CD14-positive monocyte (primary cell): ENCODE data around the gene KIAA0232. TPM values are rescaled to one million over a fixed set of nuclear protein-coding genes. Genes with fewer than 3 reads are reported as not detected.
A peak's percentile ranks its signal among the peaks of the same experiment; 100 is the strongest.

Experiments used
- DNase-seq, 3 donors: peaks; one replicate each; pipeline ENCODE4 v3.0.0-alpha.2; 2011 to 2022
- H2AFZ ChIP-seq: 2 replicates; pipeline ENCODE4 v1.6.0; 2012; ENCODE audit warnings: mild to moderate bottlenecking, low read depth, low read length, inconsistent platforms; ENCODE audit not compliant: insufficient read depth, poor library complexity, severe bottlenecking
- H3K27ac ChIP-seq, 2 donors: 1 replicate in 1 of 2; 2 replicates in 1 of 2; pipeline ENCODE4 v1.5.1; 2012 to 2013; ENCODE audit warnings: low read length in 2 of 2, control low read depth in 1 of 2, inconsistent platforms in 1 of 2, low read depth in 1 of 2, mild to moderate bottlenecking in 1 of 2
- H3K27me3 ChIP-seq, 2 donors: one replicate each; pipeline versions ENCODE4 v1.6.0 to v1.6.1; 2011 to 2013; ENCODE audit warnings: low read length in 2 of 2; ENCODE audit not compliant: control insufficient read depth in 2 of 2, insufficient read depth in 2 of 2
- H3K36me3 ChIP-seq, 2 donors: replicated peaks in 1 of 2; 1 replicate in 1 of 2; 2 replicates in 1 of 2; pipeline versions ENCODE4 v1.5.1 to v1.6.1; 2012 to 2013; ENCODE audit warnings: low read length in 2 of 2, control low read depth in 1 of 2, inconsistent platforms in 1 of 2, mild to moderate bottlenecking in 1 of 2; ENCODE audit not compliant: insufficient read depth in 2 of 2, control insufficient read depth in 1 of 2
- H3K4me1 ChIP-seq, 2 donors: 1 replicate in 1 of 2; 2 replicates in 1 of 2; pipeline versions ENCODE4 v1.5.1 to v1.6.1; 2012 to 2013; ENCODE audit warnings: low read length in 2 of 2, control low read depth in 1 of 2, inconsistent platforms in 1 of 2, mild to moderate bottlenecking in 1 of 2, moderate library complexity in 1 of 2; ENCODE audit not compliant: insufficient read depth in 2 of 2, control insufficient read depth in 1 of 2
- H3K4me2 ChIP-seq: replicated peaks from 2 replicates; pipeline ENCODE3; 2012; ENCODE audit warnings: low read length, moderate library complexity, mild to moderate bottlenecking; ENCODE audit not compliant: poor library complexity, severe bottlenecking; ENCODE audit errors: extremely low read depth
- H3K4me3 ChIP-seq, 3 experiments: fragments of 200-600 bp in 1 of 3; sonication (generic) in 1 of 3; replicated peaks in 1 of 3; 1 replicate in 2 of 3; 2 replicates in 1 of 3; pipeline ENCODE4 v1.5.1; 2011 to 2013; ENCODE audit warnings: low read length in 3 of 3, mild to moderate bottlenecking in 3 of 3, control low read depth in 2 of 3, low read depth in 2 of 3, inconsistent platforms in 1 of 3, moderate library complexity in 1 of 3
- H3K79me2 ChIP-seq: 2 replicates; pipeline ENCODE4 v1.6.0; 2012; ENCODE audit warnings: mild to moderate bottlenecking, control low read depth, inconsistent platforms, low read length, moderate library complexity; ENCODE audit not compliant: insufficient read depth
- H3K9ac ChIP-seq: 2 replicates; pipeline ENCODE4 v1.6.0; 2017; ENCODE audit warnings: low read length, mild to moderate bottlenecking; ENCODE audit not compliant: insufficient read depth, poor library complexity, severe bottlenecking
- H3K9me3 ChIP-seq, 2 donors: replicated peaks in 1 of 2; 1 replicate in 1 of 2; 2 replicates in 1 of 2; pipeline versions ENCODE4 v1.5.1 to v1.6.1; 2012 to 2013; ENCODE audit warnings: low read length in 2 of 2, control low read depth in 1 of 2; ENCODE audit not compliant: control insufficient read depth in 1 of 2, insufficient read depth in 1 of 2
- H4K20me1 ChIP-seq: 2 replicates; pipeline ENCODE4 v1.6.0; 2012; ENCODE audit warnings: mild to moderate bottlenecking, low read length, control low read depth, moderate library complexity; ENCODE audit not compliant: insufficient read depth
- H3K27ac Mint-ChIP-seq, 7 donors: one replicate each; pipeline ENCODE4 v1.8.0; 2020; ENCODE audit warnings: mild to moderate bottlenecking in 7 of 7, mixed read lengths in 7 of 7, moderate library complexity in 6 of 7, inconsistent platforms in 2 of 7
- H3K27me3 Mint-ChIP-seq, 3 donors: one replicate each; pipeline ENCODE4 v1.8.0; 2021 to 2022; ENCODE audit warnings: low read depth in 3 of 3, mild to moderate bottlenecking in 3 of 3, mixed read lengths in 3 of 3, moderate library complexity in 3 of 3, inconsistent platforms in 1 of 3
- H3K36me3 Mint-ChIP-seq, 2 donors: one replicate each; pipeline ENCODE4 v1.8.0; 2020; ENCODE audit warnings: mixed read lengths in 2 of 2, inconsistent platforms in 1 of 2, mild to moderate bottlenecking in 1 of 2
- H3K4me1 Mint-ChIP-seq: one replicate; pipeline ENCODE4 v1.8.0; 2020; ENCODE audit warnings: mild to moderate bottlenecking, mixed read lengths
- H3K4me3 Mint-ChIP-seq, 2 donors: one replicate each; pipeline ENCODE4 v1.8.0; 2020; ENCODE audit warnings: mild to moderate bottlenecking in 2 of 2, mixed read lengths in 2 of 2, moderate library complexity in 1 of 2
- H3K9me3 Mint-ChIP-seq, 7 donors: one replicate each; pipeline ENCODE4 v1.8.0; 2020 to 2022; ENCODE audit warnings: mixed read lengths in 7 of 7, mild to moderate bottlenecking in 6 of 7, moderate library complexity in 6 of 7, inconsistent platforms in 2 of 7
- WGBS: methylation state at CpG from one replicate; pipeline ENCODE4 v1.1.5; 2013; ENCODE audit warnings: missing lambda C conversion rate; ENCODE audit not compliant: insufficient coverage; 5-methylcytosine and 5-hydroxymethylcytosine counted together
- intact Hi-C, 2 donors: fragments of 100-400 bp; cut with micrococcal nuclease; formaldehyde crosslinking; loops; one replicate each; pipeline versions ENCODE4 v1.15.0 to v1.15.1; 2023
- polyA plus RNA-seq, 3 donors: library from polyadenylated mRNA; depleted of rRNA in 1 of 3; unstranded in 2 of 3; stranded (reverse) in 1 of 3; fragments of 300-500 nt in 2 of 3; fragments of >200 nt in 1 of 3; fragmentation: Illumina TruSeq in 2 of 3; gene quantifications; 1 replicate in 2 of 3; 2 replicates in 1 of 3; pipeline ENCODE4 v1.2.3, GENCODE V29; 2012 to 2021
- TF ChIP-seq, protein P1 (sequence below): fragments of 200-600 bp; IDR thresholded peaks from one replicate; pipeline ENCODE4 v1.8.0; 2022; ENCODE audit warnings: antibody characterized with exemption, mild to moderate bottlenecking

The KIAA0232 gene
- polyA plus RNA-seq, 3 donors, result 12.3 to 27.3 (median 20.6) TPM

DNA sequence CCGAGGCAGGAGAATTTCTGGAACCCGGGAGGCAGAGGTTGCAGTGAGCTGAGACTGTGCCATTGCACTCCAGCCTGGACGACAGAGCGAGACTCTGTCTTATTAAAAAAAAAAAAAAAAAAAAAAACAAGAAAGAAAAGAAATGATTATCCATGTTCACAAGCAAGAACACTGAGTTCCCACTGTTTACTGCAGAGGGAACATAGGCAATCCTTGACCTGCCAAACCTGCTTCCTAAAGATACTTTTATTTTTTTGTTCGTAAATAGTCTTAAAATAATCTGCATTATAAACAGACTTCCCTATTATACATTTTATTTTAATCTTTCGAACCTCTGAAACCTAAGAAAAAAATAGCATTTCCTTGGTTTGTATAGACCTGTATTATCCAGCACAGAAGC, 76.5 kb downstream of the KIAA0232 start:
- Histone ChIP-seq H3K9ac (no peak overlapping the region), H3K4me1 (peaks cover 12 to 16% of the 10 kb centered on the region in 2 donors), H3K9me3 (no peaks in the 10 kb centered on the region), H3K4me2 (no peak overlapping the region), H3K79me2 (no peaks in the 10 kb centered on the region), H3K36me3 (peaks cover 72% of the 10 kb centered on the region in 2 donors), H2AFZ (no peak overlapping the region), H3K27me3 (no peaks in the 10 kb centered on the region), H3K4me3 (no peak overlapping the region), H4K20me1 (peaks cover 44% of the 10 kb centered on the region), H3K27ac (no peak overlapping the region)
- Mint-ChIP-seq H3K4me3 (no peak overlapping the region), H3K27me3 (no peaks in the 10 kb centered on the region), H3K36me3 (peaks cover 58 to 63% of the 10 kb centered on the region in 2 donors), H3K9me3 (no peaks in the 10 kb centered on the region), H3K4me1 (peaks cover 20% of the 10 kb centered on the region), H3K27ac (peak overlapping the region in 1 of 7 donors; percentile 57)
- no peak for DNase-seq
- 100% methylated on average over 1 of the region's 6 CpGs for WGBS
- intact Hi-C loops, result no loop called here
- TF ChIP-seq, protein P1, sequence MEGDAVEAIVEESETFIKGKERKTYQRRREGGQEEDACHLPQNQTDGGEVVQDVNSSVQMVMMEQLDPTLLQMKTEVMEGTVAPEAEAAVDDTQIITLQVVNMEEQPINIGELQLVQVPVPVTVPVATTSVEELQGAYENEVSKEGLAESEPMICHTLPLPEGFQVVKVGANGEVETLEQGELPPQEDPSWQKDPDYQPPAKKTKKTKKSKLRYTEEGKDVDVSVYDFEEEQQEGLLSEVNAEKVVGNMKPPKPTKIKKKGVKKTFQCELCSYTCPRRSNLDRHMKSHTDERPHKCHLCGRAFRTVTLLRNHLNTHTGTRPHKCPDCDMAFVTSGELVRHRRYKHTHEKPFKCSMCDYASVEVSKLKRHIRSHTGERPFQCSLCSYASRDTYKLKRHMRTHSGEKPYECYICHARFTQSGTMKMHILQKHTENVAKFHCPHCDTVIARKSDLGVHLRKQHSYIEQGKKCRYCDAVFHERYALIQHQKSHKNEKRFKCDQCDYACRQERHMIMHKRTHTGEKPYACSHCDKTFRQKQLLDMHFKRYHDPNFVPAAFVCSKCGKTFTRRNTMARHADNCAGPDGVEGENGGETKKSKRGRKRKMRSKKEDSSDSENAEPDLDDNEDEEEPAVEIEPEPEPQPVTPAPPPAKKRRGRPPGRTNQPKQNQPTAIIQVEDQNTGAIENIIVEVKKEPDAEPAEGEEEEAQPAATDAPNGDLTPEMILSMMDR, result no peak

DNA sequence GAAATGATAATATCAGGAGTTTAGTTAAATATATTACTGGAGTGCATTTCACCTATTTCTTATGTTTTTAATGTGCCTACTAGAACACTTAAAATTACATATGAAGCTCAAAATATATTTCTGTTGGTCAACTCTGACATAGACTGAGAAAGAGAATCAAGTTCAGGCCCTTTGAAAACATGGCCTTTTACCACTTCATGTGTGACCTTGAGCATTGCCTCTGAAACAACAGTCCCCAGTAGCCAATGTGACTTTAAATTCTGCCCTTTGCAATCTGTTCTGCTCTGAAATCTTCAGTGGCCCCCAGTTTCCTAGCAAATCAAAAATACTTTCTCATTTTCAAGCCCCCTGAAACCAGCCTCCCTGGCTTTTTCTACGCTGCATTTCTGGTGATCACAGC, 77.0 kb downstream of the KIAA0232 start:
- no peaks in the 10 kb centered on the region for H3K9me3 ChIP-seq
- no peak overlapping the region for H3K27ac ChIP-seq
- H4K20me1 ChIP-seq, result peaks cover 41% of the 10 kb centered on the region
- H3K4me2 ChIP-seq, result no peak overlapping the region
- H3K27ac Mint-ChIP-seq, result peak overlapping the region in 2 of 7 donors; percentile 18 to 31
- H3K4me3 Mint-ChIP-seq, result no peak overlapping the region
- DNase-seq, result no peak
- TF ChIP-seq, protein P1, result no peak
- H3K27me3 Mint-ChIP-seq, result no peaks in the 10 kb centered on the region
- H3K9me3 Mint-ChIP-seq, result no peaks in the 10 kb centered on the region
- peaks cover 7 to 10% of the 10 kb centered on the region in 2 donors for H3K4me1 ChIP-seq
- H3K4me1 Mint-ChIP-seq, result peaks cover 14% of the 10 kb centered on the region
- H3K36me3 Mint-ChIP-seq, result peaks cover 62 to 68% of the 10 kb centered on the region in 2 donors
- no peak overlapping the region for H2AFZ ChIP-seq
- 83% methylated on average over 1 of the region's 1 CpG for WGBS
- H3K4me3 ChIP-seq, result no peak overlapping the region
- H3K27me3 ChIP-seq, result no peaks in the 10 kb centered on the region
- H3K9ac ChIP-seq, result no peak overlapping the region
- no peaks in the 10 kb centered on the region for H3K79me2 ChIP-seq
- peaks cover 72 to 77% of the 10 kb centered on the region in 2 donors for H3K36me3 ChIP-seq
- intact Hi-C loops, result no loop called here
